ENCODE data around the gene KCNC1.

The KCNC1 gene

GRCh38 chr11:17734418-17734911, at the start of gene KCNC1:
TSS of gene KCNC1 (plus strand) at chr11:17734781. CDS start at chr11:17736003, 1,222 bp downstream.
- TF ChIP-seq CTCF (IDR thresholded peaks at IDR 0.05; ENCODE audit: low read depth, low read length) = no peak
- DNase-seq (ENCODE audit: low read depth, low spot score) = peak; percentile 22
- H3K4me3 ChIP-seq (ENCODE audit: low read depth, low read length) = peak within 1 kb of the TSS; percentile 10
- in situ Hi-C loops (cut with HindIII; ENCODE audit: low sequenced_read_pairs) = no loop called here

- in situ Hi-C loops (cut with HindIII; ENCODE audit: low sequenced_read_pairs) = no loop called here
Measured at GRCh38 chr11:17686231-17686980, 48.2 kb upstream of the KCNC1 start.

GRCh38 chr11:17687946-17688670, 46.5 kb upstream of the KCNC1 start:
- no peak for DNase-seq (ENCODE audit: low read depth, low spot score)
- in situ Hi-C loops (cut with HindIII; ENCODE audit: low sequenced_read_pairs) = no loop called here
- no peak for TF ChIP-seq CTCF (IDR thresholded peaks at IDR 0.05; ENCODE audit: low read depth, low read length)
- H3K4me3 ChIP-seq (ENCODE audit: low read depth, low read length) = no peak overlapping the region

More at GRCh38 chr11:17686231-17686980, 48.2 kb upstream of the KCNC1 start:
- peak; percentile 81 for DNase-seq (ENCODE audit: low read depth, low spot score)
- TF ChIP-seq CTCF (IDR thresholded peaks at IDR 0.05; ENCODE audit: low read depth, low read length) = no peak
- H3K4me3 ChIP-seq (ENCODE audit: low read depth, low read length) = no peak overlapping the region

DNA sequence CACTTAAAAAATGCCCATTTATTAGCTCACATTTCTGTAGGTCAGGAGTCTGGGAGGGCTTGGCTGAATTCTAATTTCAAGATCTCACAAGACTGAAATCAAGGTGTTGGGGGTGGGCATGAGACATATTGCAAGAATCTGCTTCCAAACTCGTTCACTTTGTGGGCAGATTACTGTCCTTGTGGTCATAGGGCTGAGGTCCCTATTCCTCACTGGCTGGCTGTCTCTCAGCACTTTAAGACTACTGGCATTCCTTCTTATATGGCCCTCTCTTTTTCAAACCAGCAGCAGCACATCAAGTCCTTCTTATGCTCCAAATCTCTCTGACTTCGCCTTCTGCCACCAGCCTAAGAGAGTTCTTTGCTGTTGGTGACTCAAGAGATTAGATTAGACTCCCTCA, 43.0 kb upstream of the KCNC1 start:
- no peak overlapping the region for H3K4me3 ChIP-seq (ENCODE audit: low read depth, low read length)
- no peak for DNase-seq (ENCODE audit: low read depth, low spot score)
- in situ Hi-C loops (cut with HindIII; ENCODE audit: low sequenced_read_pairs) = no loop called here
- TF ChIP-seq CTCF (IDR thresholded peaks at IDR 0.05; ENCODE audit: low read depth, low read length) = no peak

- H3K4me3 ChIP-seq (ENCODE audit: low read depth, low read length) = no peak overlapping the region
- DNase-seq (ENCODE audit: low read depth, low spot score) = no peak
- no peak for TF ChIP-seq CTCF (IDR thresholded peaks at IDR 0.05; ENCODE audit: low read depth, low read length)
- in situ Hi-C loops (cut with HindIII; ENCODE audit: low sequenced_read_pairs) = no loop called here
Measured at GRCh38 chr11:17691976-17692375, 42.6 kb upstream of the KCNC1 start.

- no peak for TF ChIP-seq CTCF (IDR thresholded peaks at IDR 0.05; ENCODE audit: low read depth, low read length)
- in situ Hi-C loops (cut with HindIII; ENCODE audit: low sequenced_read_pairs) = no loop called here
- H3K4me3 ChIP-seq (ENCODE audit: low read depth, low read length) = no peak overlapping the region
- no peak for DNase-seq (ENCODE audit: low read depth, low spot score)
Measured at GRCh38 chr11:17692931-17693330, 41.6 kb upstream of the KCNC1 start.

All from astrocyte of the spinal cord (primary cell).